C4-2B (cell line): ENCODE measurements around the gene GBP7.

ENCODE experiments used
- CTCF ChIP-seq: fragments of 450-650 bp; conservative IDR thresholded peaks from 2 replicates; pipeline ENCODE4 v1.5.1; 2017; ENCODE audit warnings: mild to moderate bottlenecking
- ZFX ChIP-seq: fragments of 450-650 bp; IDR thresholded peaks from 2 replicates; pipeline ENCODE4 v1.6.1; 2017

GRCh38 chr1:89125913-89126580, 49.8 kb downstream of the GBP7 start, which contains the start of gene GBP2:
- no peak for TF ChIP-seq CTCF
- TF ChIP-seq ZFX = no peak
